ENCODE measurements around the gene TRAPPC5.

The TRAPPC5 gene

GRCh38 chr19:7725791-7726190 lies 45.2 kb downstream of the TRAPPC5 start:
- no peak for DNase-seq (ENCODE audit: low read depth in 1 of 2, low spot score in 1 of 2)
- no peak overlapping the region for H3K27ac ChIP-seq (replicated peaks)
- peaks cover 3% of the 10 kb centered on the region for H3K27me3 ChIP-seq (ENCODE audit: insufficient read depth, poor library complexity, severe bottlenecking)
- H3K4me3 ChIP-seq (replicated peaks; ENCODE audit: insufficient read depth, low read length), result no peak overlapping the region
- TF ChIP-seq POLR2AphosphoS5 (IDR thresholded peaks at IDR 0.05; ENCODE audit: low read depth) (no peak), GABPA (IDR thresholded peaks at IDR 0.05; ENCODE audit: low read depth) (no peak), REST (IDR thresholded peaks at IDR 0.05; ENCODE audit: insufficient replicate concordance, low read depth) (no peak), CTCF (IDR thresholded peaks at IDR 0.05; ENCODE audit: insufficient read depth, low read length) (no peak)

GRCh38 chr19:7729211-7729610 lies 48.6 kb downstream of the TRAPPC5 start:
- H3K27me3 ChIP-seq (ENCODE audit: insufficient read depth, poor library complexity, severe bottlenecking), result peaks cover 3% of the 10 kb centered on the region
- TF ChIP-seq CTCF (IDR thresholded peaks at IDR 0.05; ENCODE audit: insufficient read depth, low read length) (no peak), GABPA (IDR thresholded peaks at IDR 0.05; ENCODE audit: low read depth) (no peak), SPI1 (IDR thresholded peaks at IDR 0.05; ENCODE audit: borderline replicate concordance, low read depth) (no peak), REST (IDR thresholded peaks at IDR 0.05; ENCODE audit: insufficient replicate concordance, low read depth) (no peak), POLR2AphosphoS5 (IDR thresholded peaks at IDR 0.05; ENCODE audit: low read depth) (no peak)
- peak in 1 of 2 experiments; percentile 21 for DNase-seq (ENCODE audit: low read depth in 1 of 2, low spot score in 1 of 2)

GRCh38 chr19:7729831-7730285 lies 49.2 kb downstream of the TRAPPC5 start:
- Histone ChIP-seq H3K4me3 (replicated peaks; ENCODE audit: insufficient read depth, low read length) (no peak overlapping the region), H3K27me3 (ENCODE audit: insufficient read depth, poor library complexity, severe bottlenecking) (peaks cover 3% of the 10 kb centered on the region), H3K27ac (replicated peaks) (no peak overlapping the region)
- no peak for TF ChIP-seq GABPA (IDR thresholded peaks at IDR 0.05; ENCODE audit: low read depth)
- no peak for TF ChIP-seq SPI1 (IDR thresholded peaks at IDR 0.05; ENCODE audit: borderline replicate concordance, low read depth)
- TF ChIP-seq CTCF (IDR thresholded peaks at IDR 0.05; ENCODE audit: insufficient read depth, low read length), result no peak
- no peak for TF ChIP-seq REST (IDR thresholded peaks at IDR 0.05; ENCODE audit: insufficient replicate concordance, low read depth)
- no peak for TF ChIP-seq POLR2AphosphoS5 (IDR thresholded peaks at IDR 0.05; ENCODE audit: low read depth)
- DNase-seq (ENCODE audit: low read depth in 1 of 2, low spot score in 1 of 2), result no peak

More at GRCh38 chr19:7729211-7729610, 48.6 kb downstream of the TRAPPC5 start:
- no peak overlapping the region for H3K27ac ChIP-seq (replicated peaks)
- no peak overlapping the region for H3K4me3 ChIP-seq (replicated peaks; ENCODE audit: insufficient read depth, low read length)
